NCI-H69 (cell line): ENCODE results near the gene ZNF140.

Source experiments
- DNase-seq: peaks from one replicate; lab custom pipeline; 2025; lab: John Stamatoyannopoulos, UW

The ZNF140 gene

GRCh38 chr12:133130038-133130807 is 49.5 kb downstream of the ZNF140 start, which contains the start of the genes ZNF10 and ZNF891:
ZNF10 (plus strand) TSS chr12:133130627; CDS start chr12:133144493, 13,866 bp downstream.
ZNF891 (minus strand) TSS chr12:133130274; CDS start chr12:133121918, 8,356 bp downstream.
- peak; percentile 96 for DNase-seq

GRCh38 chr12:133130808-133131128 is 50.0 kb downstream of the ZNF140 start:
- no peak for DNase-seq

- no peak for DNase-seq
Measured at GRCh38 chr12:133135747-133136146, 55.0 kb downstream of the ZNF140 start.

GRCh38 chr12:133145981-133146380 is 65.3 kb downstream of the ZNF140 start:
- no peak for DNase-seq

GRCh38 chr12:133156125-133156690 is 75.5 kb downstream of the ZNF140 start:
- no peak for DNase-seq
